HEK293 (cell line): Measurements from ENCODE around the gene RCSD1.
"Not testable (repeated sequence)": the region's sequence is repeated elsewhere in the genome, so short reads cannot be mapped to it uniquely, and the experiment has no call there.

Source experiments
- CTCF ChIA-PET: fragments of 350-600 bp; formaldehyde crosslinking; extraction: SDS; loops from one replicate; lab custom pipeline; 2021; ENCODE audit warnings: antibody characterized with exemption; lab: Yijun Ruan, JAX
- POLR2A ChIA-PET: fragments of 300-600 bp; formaldehyde crosslinking; extraction: SDS; loops from one replicate; lab custom pipeline; 2020; ENCODE audit warnings: antibody characterized with exemption, inconsistent platforms; lab: Yijun Ruan, JAX
- H3K27ac ChIP-seq: fragments of 200-500 bp; sonication (Bioruptor generic); 2 replicates; pipeline ENCODE4 v1.5.1; 2014; ENCODE audit warnings: low read depth, low read length, control low read depth, inconsistent platforms; ENCODE audit errors: extremely low read depth
- H3K36me3 ChIP-seq, 2 experiments: fragments of 200-500 bp in 1 of 2; sonication (Bioruptor generic) in 1 of 2; 1 replicate in 1 of 2; 2 replicates in 1 of 2; pipeline ENCODE4 v1.5.1; 2014 to 2017; ENCODE audit warnings: inconsistent platforms in 2 of 2, low read length in 2 of 2; ENCODE audit not compliant: control insufficient read depth in 2 of 2, insufficient read depth in 1 of 2
- H3K4me1 ChIP-seq: fragments of 200-500 bp; sonication (Bioruptor generic); 2 replicates; pipeline ENCODE4 v1.5.1; 2014; ENCODE audit warnings: mild to moderate bottlenecking, low read length, inconsistent platforms; ENCODE audit not compliant: control insufficient read depth, insufficient read depth
- H3K4me3 ChIP-seq: 2 replicates; pipeline ENCODE4 v1.5.1; 2011; ENCODE audit warnings: low read depth, mild to moderate bottlenecking, control low read depth, low read length, moderate library complexity
- H3K9me3 ChIP-seq: fragments of 200-500 bp; sonication (Bioruptor generic); 2 replicates; pipeline ENCODE4 v1.5.1; 2014; ENCODE audit warnings: low read depth, low read length, inconsistent platforms; ENCODE audit not compliant: control insufficient read depth, insufficient read depth
- BCL11A ChIP-seq: fragments of 450-650 bp; formaldehyde crosslinking; IDR thresholded peaks from 2 replicates; pipeline ENCODE4 v1.5.1; 2016; ENCODE audit warnings: low read depth, missing biosample characterization, missing genetic modification characterization
- BCL11B ChIP-seq: fragments of 450-650 bp; formaldehyde crosslinking; IDR thresholded peaks from 2 replicates; pipeline ENCODE4 v1.5.1; 2016; ENCODE audit warnings: low read depth, missing biosample characterization, missing genetic modification characterization
- KLF8 ChIP-seq: fragments of 450-650 bp; formaldehyde crosslinking; IDR thresholded peaks from 2 replicates; pipeline ENCODE4 v1.5.1; 2016; ENCODE audit warnings: missing biosample characterization, missing genetic modification characterization
- RBAK ChIP-seq: fragments of 450-650 bp; formaldehyde crosslinking; IDR thresholded peaks from 2 replicates; pipeline ENCODE4 v1.5.1; 2016; ENCODE audit warnings: missing biosample characterization, missing genetic modification characterization
- SETDB1 ChIP-seq: IDR thresholded peaks from one replicate; pipeline ENCODE4 v1.6.1; 2017; ENCODE audit warnings: mild to moderate bottlenecking, low read length, moderate library complexity, mixed read lengths; ENCODE audit not compliant: insufficient read length
- SP7 ChIP-seq: fragments of 450-650 bp; formaldehyde crosslinking; IDR thresholded peaks from 2 replicates; pipeline ENCODE4 v1.5.1; 2016; ENCODE audit warnings: missing biosample characterization, missing genetic modification characterization
- WT1 ChIP-seq: fragments of 450-650 bp; formaldehyde crosslinking; IDR thresholded peaks from 2 replicates; pipeline ENCODE4 v1.5.1; 2016; ENCODE audit warnings: missing biosample characterization, missing genetic modification characterization
- ZBTB1 ChIP-seq: fragments of 450-650 bp; formaldehyde crosslinking; IDR thresholded peaks from 2 replicates; pipeline ENCODE4 v1.5.1; 2016; ENCODE audit warnings: missing biosample characterization, missing genetic modification characterization
- ZNF202 ChIP-seq: fragments of 450-650 bp; formaldehyde crosslinking; IDR thresholded peaks from 2 replicates; pipeline ENCODE4 v1.5.1; 2016; ENCODE audit warnings: missing biosample characterization, missing genetic modification characterization, borderline replicate concordance
- ZNF24 ChIP-seq: fragments of 450-650 bp; formaldehyde crosslinking; IDR thresholded peaks from 2 replicates; pipeline ENCODE4 v1.5.1; 2016; ENCODE audit warnings: missing biosample characterization, missing genetic modification characterization
- ZNF391 ChIP-seq: fragments of 450-650 bp; formaldehyde crosslinking; IDR thresholded peaks from 2 replicates; pipeline ENCODE4 v1.5.1; 2016; ENCODE audit warnings: low read depth, missing biosample characterization, missing genetic modification characterization, borderline replicate concordance
- ZNF629 ChIP-seq: fragments of 450-650 bp; formaldehyde crosslinking; IDR thresholded peaks from 2 replicates; pipeline ENCODE4 v1.5.1; 2017; ENCODE audit warnings: missing biosample characterization, missing genetic modification characterization
- ZSCAN23 ChIP-seq: fragments of 450-650 bp; formaldehyde crosslinking; IDR thresholded peaks from 2 replicates; pipeline ENCODE4 v1.5.1; 2016; ENCODE audit warnings: missing biosample characterization, missing genetic modification characterization
- TF ChIP-seq, protein P1 (sequence below): fragments of 450-650 bp; formaldehyde crosslinking; IDR thresholded peaks from 2 replicates; pipeline ENCODE4 v1.5.1; 2016; ENCODE audit warnings: missing biosample characterization, missing genetic modification characterization, low read depth
- TF ChIP-seq, protein P2 (sequence below): fragments of 450-650 bp; formaldehyde crosslinking; IDR thresholded peaks from 2 replicates; pipeline ENCODE4 v1.5.1; 2016; ENCODE audit warnings: missing biosample characterization, missing genetic modification characterization
- TF ChIP-seq, protein P3 (sequence below): fragments of 450-650 bp; formaldehyde crosslinking; IDR thresholded peaks from 2 replicates; pipeline ENCODE4 v1.5.1; 2016; ENCODE audit warnings: missing biosample characterization, missing genetic modification characterization
- TF ChIP-seq, protein P4 (sequence below): fragments of 450-650 bp; formaldehyde crosslinking; IDR thresholded peaks from 2 replicates; pipeline ENCODE4 v1.5.1; 2016; ENCODE audit warnings: missing biosample characterization, missing genetic modification characterization
- TF ChIP-seq, protein P5 (sequence below): fragments of 450-650 bp; formaldehyde crosslinking; IDR thresholded peaks from 2 replicates; pipeline ENCODE4 v1.5.1; 2016; ENCODE audit warnings: missing biosample characterization, missing genetic modification characterization
- TF ChIP-seq, protein P6 (sequence below): fragments of 450-650 bp; formaldehyde crosslinking; IDR thresholded peaks from 2 replicates; pipeline ENCODE4 v1.5.1; 2016; ENCODE audit warnings: missing biosample characterization, missing genetic modification characterization

The RCSD1 gene

DNA sequence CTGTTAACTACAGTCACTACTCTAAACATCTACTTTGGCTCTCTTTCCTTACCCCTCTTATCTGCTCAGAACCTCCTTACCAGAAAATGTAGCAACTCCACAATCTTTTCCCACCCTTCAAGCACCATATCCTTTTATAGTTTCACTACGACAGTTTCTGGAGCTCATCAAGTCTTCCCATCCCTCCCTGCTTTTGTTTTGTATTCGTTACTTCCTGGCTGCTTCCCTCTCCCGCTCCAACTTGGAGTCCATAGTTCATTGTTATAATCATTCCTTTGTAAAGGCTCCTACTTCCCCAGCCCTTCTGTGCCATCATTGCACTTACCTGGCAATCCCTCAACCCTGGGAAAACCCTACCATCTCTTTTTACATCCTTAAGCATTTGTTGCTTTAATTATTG lies 109.7 kb downstream of the RCSD1 start (continued):
- TF ChIP-seq, protein P1, sequence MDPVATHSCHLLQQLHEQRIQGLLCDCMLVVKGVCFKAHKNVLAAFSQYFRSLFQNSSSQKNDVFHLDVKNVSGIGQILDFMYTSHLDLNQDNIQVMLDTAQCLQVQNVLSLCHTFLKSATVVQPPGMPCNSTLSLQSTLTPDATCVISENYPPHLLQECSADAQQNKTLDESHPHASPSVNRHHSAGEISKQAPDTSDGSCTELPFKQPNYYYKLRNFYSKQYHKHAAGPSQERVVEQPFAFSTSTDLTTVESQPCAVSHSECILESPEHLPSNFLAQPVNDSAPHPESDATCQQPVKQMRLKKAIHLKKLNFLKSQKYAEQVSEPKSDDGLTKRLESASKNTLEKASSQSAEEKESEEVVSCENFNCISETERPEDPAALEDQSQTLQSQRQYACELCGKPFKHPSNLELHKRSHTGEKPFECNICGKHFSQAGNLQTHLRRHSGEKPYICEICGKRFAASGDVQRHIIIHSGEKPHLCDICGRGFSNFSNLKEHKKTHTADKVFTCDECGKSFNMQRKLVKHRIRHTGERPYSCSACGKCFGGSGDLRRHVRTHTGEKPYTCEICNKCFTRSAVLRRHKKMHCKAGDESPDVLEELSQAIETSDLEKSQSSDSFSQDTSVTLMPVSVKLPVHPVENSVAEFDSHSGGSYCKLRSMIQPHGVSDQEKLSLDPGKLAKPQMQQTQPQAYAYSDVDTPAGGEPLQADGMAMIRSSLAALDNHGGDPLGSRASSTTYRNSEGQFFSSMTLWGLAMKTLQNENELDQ, result no peak
- no peak for TF ChIP-seq ZBTB1 (tag by site-specific recombination)

DNA sequence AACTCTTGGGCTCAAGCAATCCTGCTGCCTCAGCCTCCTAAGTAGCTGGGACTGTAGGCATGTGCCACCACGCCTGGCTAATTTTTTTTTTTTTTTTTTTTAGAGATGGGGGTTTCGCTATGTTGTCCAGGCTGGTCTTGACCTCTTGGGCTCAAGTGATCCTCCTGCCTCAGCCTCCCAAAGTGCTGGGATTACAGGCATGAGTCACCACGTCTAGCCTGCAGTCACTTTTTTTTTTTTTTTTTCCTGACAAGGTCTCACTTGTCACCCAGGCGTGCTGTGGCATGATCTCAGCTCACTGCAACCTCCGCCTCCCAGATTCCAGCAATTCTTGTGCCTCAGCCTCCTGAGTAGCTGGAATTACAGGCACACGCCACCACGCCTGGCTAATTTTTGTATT lies 111.1 kb downstream of the RCSD1 start:
- TF ChIP-seq, protein P2, sequence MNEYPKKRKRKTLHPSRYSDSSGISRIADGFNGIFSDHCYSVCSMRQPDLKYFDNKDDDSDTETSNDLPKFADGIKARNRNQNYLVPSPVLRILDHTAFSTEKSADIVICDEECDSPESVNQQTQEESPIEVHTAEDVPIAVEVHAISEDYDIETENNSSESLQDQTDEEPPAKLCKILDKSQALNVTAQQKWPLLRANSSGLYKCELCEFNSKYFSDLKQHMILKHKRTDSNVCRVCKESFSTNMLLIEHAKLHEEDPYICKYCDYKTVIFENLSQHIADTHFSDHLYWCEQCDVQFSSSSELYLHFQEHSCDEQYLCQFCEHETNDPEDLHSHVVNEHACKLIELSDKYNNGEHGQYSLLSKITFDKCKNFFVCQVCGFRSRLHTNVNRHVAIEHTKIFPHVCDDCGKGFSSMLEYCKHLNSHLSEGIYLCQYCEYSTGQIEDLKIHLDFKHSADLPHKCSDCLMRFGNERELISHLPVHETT (tag by site-specific recombination), result peak; percentile 61
- TF ChIP-seq RBAK (tag by site-specific recombination) (peak; percentile 78), WT1 (tag by site-specific recombination) (peak; percentile 68), BCL11A (tag by site-specific recombination) (peak; percentile 90), SETDB1 (peak; percentile 36), BCL11B (tag by site-specific recombination) (peak; percentile 57), ZSCAN23 (tag by site-specific recombination) (0 out of 2 replicates have a peak, but pooled peaks have one; percentile 49), KLF8 (tag by site-specific recombination) (peak; percentile 62), ZNF202 (tag by site-specific recombination) (0 out of 2 replicates have a peak, but pooled peaks have one; percentile 37), SP7 (tag by site-specific recombination) (peak; percentile 44; the same call in 1 of the 2 replicates), ZNF391 (tag by site-specific recombination) (peak; percentile 64; the same call in 1 of the 2 replicates), ZNF629 (tag by site-specific recombination) (peak; percentile 67), ZNF24 (peak; percentile 51; the same call in 1 of the 2 replicates)
- TF ChIP-seq, protein P3, sequence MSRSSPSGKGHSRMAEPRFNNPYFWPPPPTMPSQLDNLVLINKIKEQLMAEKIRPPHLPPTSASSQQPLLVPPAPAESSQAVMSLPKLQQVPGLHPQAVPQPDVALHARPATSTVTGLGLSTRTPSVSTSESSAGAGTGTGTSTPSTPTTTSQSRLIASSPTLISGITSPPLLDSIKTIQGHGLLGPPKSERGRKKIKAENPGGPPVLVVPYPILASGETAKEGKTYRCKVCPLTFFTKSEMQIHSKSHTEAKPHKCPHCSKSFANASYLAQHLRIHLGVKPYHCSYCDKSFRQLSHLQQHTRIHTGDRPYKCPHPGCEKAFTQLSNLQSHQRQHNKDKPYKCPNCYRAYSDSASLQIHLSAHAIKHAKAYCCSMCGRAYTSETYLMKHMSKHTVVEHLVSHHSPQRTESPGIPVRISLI, result peak; percentile 85
- TF ChIP-seq, protein P4, sequence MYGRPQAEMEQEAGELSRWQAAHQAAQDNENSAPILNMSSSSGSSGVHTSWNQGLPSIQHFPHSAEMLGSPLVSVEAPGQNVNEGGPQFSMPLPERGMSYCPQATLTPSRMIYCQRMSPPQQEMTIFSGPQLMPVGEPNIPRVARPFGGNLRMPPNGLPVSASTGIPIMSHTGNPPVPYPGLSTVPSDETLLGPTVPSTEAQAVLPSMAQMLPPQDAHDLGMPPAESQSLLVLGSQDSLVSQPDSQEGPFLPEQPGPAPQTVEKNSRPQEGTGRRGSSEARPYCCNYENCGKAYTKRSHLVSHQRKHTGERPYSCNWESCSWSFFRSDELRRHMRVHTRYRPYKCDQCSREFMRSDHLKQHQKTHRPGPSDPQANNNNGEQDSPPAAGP, result 0 out of 2 replicates have a peak, but pooled peaks have one; percentile 41
- TF ChIP-seq, protein P5, sequence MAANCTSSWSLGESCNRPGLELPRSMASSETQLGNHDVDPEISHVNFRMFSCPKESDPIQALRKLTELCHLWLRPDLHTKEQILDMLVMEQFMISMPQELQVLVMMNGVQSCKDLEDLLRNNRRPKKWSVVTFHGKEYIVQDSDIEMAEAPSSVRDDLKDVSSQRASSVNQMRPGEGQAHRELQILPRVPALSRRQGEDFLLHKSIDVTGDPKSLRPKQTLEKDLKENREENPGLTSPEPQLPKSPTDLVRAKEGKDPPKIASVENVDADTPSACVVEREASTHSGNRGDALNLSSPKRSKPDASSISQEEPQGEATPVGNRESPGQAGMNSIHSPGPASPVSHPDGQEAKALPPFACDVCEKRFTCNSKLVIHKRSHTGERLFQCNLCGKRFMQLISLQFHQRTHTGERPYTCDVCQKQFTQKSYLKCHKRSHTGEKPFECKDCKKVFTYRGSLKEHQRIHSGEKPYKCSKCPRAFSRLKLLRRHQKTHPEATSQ (tag by site-specific recombination), result peak; percentile 82; the same call in 1 of the 2 replicates
- TF ChIP-seq, protein P6, sequence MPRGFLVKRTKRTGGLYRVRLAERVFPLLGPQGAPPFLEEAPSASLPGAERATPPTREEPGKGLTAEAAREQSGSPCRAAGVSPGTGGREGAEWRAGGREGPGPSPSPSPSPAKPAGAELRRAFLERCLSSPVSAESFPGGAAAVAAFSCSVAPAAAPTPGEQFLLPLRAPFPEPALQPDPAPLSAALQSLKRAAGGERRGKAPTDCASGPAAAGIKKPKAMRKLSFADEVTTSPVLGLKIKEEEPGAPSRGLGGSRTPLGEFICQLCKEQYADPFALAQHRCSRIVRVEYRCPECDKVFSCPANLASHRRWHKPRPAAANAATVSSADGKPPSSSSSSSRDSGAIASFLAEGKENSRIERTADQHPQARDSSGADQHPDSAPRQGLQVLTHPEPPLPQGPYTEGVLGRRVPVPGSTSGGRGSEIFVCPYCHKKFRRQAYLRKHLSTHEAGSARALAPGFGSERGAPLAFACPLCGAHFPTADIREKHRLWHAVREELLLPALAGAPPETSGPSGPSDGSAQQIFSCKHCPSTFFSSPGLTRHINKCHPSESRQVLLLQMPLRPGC (tag by site-specific recombination), result peak; percentile 80
- TF ChIP-seq, all 188 proteins: peak for 17; not testable (repeated sequence) for 171
- H3K9me3 ChIP-seq, H3K4me1 ChIP-seq, H3K36me3 ChIP-seq, H3K4me3 ChIP-seq, POLR2A ChIA-PET, H3K27ac ChIP-seq: not testable (repeated sequence)
- CTCF ChIA-PET, result interaction anchor here (0.6 kb wide), 1 partner anchor 14 kb away, joined by 4 read pairs; no protein-coding TSS in a partner anchor
